Measurements from ENCODE around the gene NCOA1.

NCOA1 gene

DNA sequence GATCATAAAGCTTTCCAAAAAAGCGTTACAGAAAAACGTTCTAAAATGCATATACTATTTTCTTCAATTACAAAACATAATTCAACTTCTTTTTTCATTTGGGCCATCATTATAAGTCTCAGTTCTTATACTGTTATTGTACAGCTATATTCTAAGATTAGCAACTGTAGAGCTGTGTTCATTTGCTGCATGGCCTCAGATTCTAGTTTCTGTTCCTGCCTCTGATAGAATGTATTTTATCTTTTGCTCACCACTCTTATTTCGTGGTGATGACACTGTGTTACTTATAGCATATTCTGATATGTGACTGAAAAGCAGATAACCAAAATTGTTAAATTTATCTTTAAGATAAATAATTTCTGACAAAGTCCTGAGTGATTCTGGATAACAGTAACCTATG is 234.9 kb downstream of the NCOA1 start:
- no peaks in the 10 kb centered on the region for H3K4me1 ChIP-seq (ENCODE audit: insufficient read depth, poor library complexity, severe bottlenecking)
- no peak overlapping the region for H3K4me3 ChIP-seq (ENCODE audit: severe bottlenecking)
- H3K9me3 ChIP-seq (ENCODE audit: severe bottlenecking) = no peaks in the 10 kb centered on the region
- no peaks in the 10 kb centered on the region for H3K27me3 ChIP-seq (ENCODE audit: insufficient read depth, poor library complexity, severe bottlenecking)
- DNase-seq (ENCODE audit: low spot score) (no peak), ATAC-seq (ENCODE audit: low read depth) (no peak)
- TF ChIP-seq, protein P1, sequence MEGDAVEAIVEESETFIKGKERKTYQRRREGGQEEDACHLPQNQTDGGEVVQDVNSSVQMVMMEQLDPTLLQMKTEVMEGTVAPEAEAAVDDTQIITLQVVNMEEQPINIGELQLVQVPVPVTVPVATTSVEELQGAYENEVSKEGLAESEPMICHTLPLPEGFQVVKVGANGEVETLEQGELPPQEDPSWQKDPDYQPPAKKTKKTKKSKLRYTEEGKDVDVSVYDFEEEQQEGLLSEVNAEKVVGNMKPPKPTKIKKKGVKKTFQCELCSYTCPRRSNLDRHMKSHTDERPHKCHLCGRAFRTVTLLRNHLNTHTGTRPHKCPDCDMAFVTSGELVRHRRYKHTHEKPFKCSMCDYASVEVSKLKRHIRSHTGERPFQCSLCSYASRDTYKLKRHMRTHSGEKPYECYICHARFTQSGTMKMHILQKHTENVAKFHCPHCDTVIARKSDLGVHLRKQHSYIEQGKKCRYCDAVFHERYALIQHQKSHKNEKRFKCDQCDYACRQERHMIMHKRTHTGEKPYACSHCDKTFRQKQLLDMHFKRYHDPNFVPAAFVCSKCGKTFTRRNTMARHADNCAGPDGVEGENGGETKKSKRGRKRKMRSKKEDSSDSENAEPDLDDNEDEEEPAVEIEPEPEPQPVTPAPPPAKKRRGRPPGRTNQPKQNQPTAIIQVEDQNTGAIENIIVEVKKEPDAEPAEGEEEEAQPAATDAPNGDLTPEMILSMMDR (IDR thresholded peaks at IDR 0.05; ENCODE audit: poor library complexity, severe bottlenecking) = no peak
- no peaks in the 10 kb centered on the region for H3K36me3 ChIP-seq (ENCODE audit: low read depth)
- no peak overlapping the region for H3K27ac ChIP-seq (ENCODE audit: poor library complexity, severe bottlenecking)

DNA sequence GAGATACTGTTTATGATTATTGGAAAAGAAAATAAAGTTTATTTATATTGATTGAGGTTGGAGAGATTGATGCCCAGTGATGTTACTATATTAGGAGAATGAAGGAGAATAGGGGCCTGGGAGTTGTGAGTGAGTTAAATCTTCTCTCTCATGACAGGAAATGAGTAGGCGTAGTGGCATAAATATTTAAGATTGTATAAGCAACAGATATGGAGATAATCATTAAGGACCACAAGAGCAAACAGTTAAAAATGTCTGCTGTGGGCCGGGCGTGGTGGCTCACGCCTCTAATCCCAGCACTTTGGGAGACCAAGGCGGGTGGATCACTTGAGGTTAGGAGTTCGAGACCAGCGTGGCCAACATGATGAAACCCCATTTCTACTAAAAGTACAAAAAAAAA is 239.4 kb downstream of the NCOA1 start:
- no peak overlapping the region for H3K27ac ChIP-seq (ENCODE audit: poor library complexity, severe bottlenecking)
- DNase-seq (ENCODE audit: low spot score) = no peak
- ATAC-seq (ENCODE audit: low read depth) = no peak

GRCh38 chr2:24731040-24731439 is 240.0 kb downstream of the NCOA1 start:
- no peaks in the 10 kb centered on the region for H3K27me3 ChIP-seq (ENCODE audit: insufficient read depth, poor library complexity, severe bottlenecking)
- no peaks in the 10 kb centered on the region for H3K36me3 ChIP-seq (ENCODE audit: low read depth)
- H3K4me1 ChIP-seq (ENCODE audit: insufficient read depth, poor library complexity, severe bottlenecking) = no peaks in the 10 kb centered on the region
- no peak for ATAC-seq (ENCODE audit: low read depth)
- H3K9me3 ChIP-seq (ENCODE audit: severe bottlenecking) = no peaks in the 10 kb centered on the region
- TF ChIP-seq, protein P1 (IDR thresholded peaks at IDR 0.05; ENCODE audit: poor library complexity, severe bottlenecking) = no peak
- DNase-seq (ENCODE audit: low spot score) = no peak
- no peak overlapping the region for H3K4me3 ChIP-seq (ENCODE audit: severe bottlenecking)
- no peak overlapping the region for H3K27ac ChIP-seq (ENCODE audit: poor library complexity, severe bottlenecking)

More for the DNA sequence above, 239.4 kb downstream of the NCOA1 start:
- Histone ChIP-seq H3K9me3 (ENCODE audit: severe bottlenecking) (no peaks in the 10 kb centered on the region), H3K36me3 (ENCODE audit: low read depth) (no peaks in the 10 kb centered on the region), H3K4me1 (ENCODE audit: insufficient read depth, poor library complexity, severe bottlenecking) (no peaks in the 10 kb centered on the region), H3K27me3 (ENCODE audit: insufficient read depth, poor library complexity, severe bottlenecking) (no peaks in the 10 kb centered on the region), H3K4me3 (ENCODE audit: severe bottlenecking) (no peak overlapping the region)
- TF ChIP-seq, protein P1 (IDR thresholded peaks at IDR 0.05; ENCODE audit: poor library complexity, severe bottlenecking) = no peak

GRCh38 chr2:24731923-24732322 is 240.9 kb downstream of the NCOA1 start:
- Histone ChIP-seq H3K4me1 (ENCODE audit: insufficient read depth, poor library complexity, severe bottlenecking) (no peaks in the 10 kb centered on the region), H3K36me3 (ENCODE audit: low read depth) (no peaks in the 10 kb centered on the region), H3K27ac (ENCODE audit: poor library complexity, severe bottlenecking) (no peak overlapping the region), H3K4me3 (ENCODE audit: severe bottlenecking) (no peak overlapping the region), H3K27me3 (ENCODE audit: insufficient read depth, poor library complexity, severe bottlenecking) (no peaks in the 10 kb centered on the region), H3K9me3 (ENCODE audit: severe bottlenecking) (no peaks in the 10 kb centered on the region)
- TF ChIP-seq, protein P1 (IDR thresholded peaks at IDR 0.05; ENCODE audit: poor library complexity, severe bottlenecking) = no peak
- no peak for ATAC-seq (ENCODE audit: low read depth)
- DNase-seq (ENCODE audit: low spot score) = no peak

DNA sequence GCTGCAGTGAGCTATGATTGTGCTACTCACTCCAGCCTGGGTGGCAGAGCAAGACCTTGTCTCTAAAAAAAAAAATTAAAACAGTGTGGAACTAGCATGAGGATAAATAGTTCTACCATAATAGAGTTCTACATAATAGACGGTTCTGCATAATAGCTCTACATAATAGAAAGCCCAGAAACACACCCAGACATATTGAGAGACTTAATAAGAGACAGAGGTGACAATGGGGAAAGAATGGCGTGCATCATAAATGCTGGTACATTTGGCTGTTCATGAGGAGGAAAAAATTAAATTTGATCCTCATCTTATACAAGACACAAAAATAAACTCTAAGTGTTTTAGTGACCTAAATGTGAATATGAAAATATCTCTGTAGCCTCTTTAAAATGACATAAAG is 243.7 kb downstream of the NCOA1 start:
- no peaks in the 10 kb centered on the region for H3K9me3 ChIP-seq (ENCODE audit: severe bottlenecking)

More for the DNA sequence above, 243.7 kb downstream of the NCOA1 start:
- H3K4me1 ChIP-seq (ENCODE audit: insufficient read depth, poor library complexity, severe bottlenecking) = no peaks in the 10 kb centered on the region
- TF ChIP-seq, protein P1 (IDR thresholded peaks at IDR 0.05; ENCODE audit: poor library complexity, severe bottlenecking) = no peak
- DNase-seq (ENCODE audit: low spot score) (no peak), ATAC-seq (ENCODE audit: low read depth) (no peak)
- H3K36me3 ChIP-seq (ENCODE audit: low read depth) = no peaks in the 10 kb centered on the region
- H3K27me3 ChIP-seq (ENCODE audit: insufficient read depth, poor library complexity, severe bottlenecking) = no peaks in the 10 kb centered on the region
- H3K4me3 ChIP-seq (ENCODE audit: severe bottlenecking) = no peak overlapping the region
- no peak overlapping the region for H3K27ac ChIP-seq (ENCODE audit: poor library complexity, severe bottlenecking)

Data from RWPE2 (cell line).